ENCODE measurements around the gene IL1B. TPM values are rescaled to one million over a fixed set of nuclear protein-coding genes. Genes with fewer than 3 reads are reported as not detected.

Gene IL1B
- total RNA-seq, 3 donors from 2014 or later: 2.1 to 6.4 (median 4.2) TPM

GRCh38 chr2:112839407-112840067 is 3.0 kb upstream of the IL1B start:
- Histone ChIP-seq H3K4me1 (ENCODE audit: low read depth) (peaks cover 5% of the 10 kb centered on the region), H3K9me3 (no peaks in the 10 kb centered on the region), H3K36me3 (ENCODE audit: low read depth) (no peaks in the 10 kb centered on the region), H3K4me3 (no peak overlapping the region)
- TF ChIP-seq, protein P1, sequence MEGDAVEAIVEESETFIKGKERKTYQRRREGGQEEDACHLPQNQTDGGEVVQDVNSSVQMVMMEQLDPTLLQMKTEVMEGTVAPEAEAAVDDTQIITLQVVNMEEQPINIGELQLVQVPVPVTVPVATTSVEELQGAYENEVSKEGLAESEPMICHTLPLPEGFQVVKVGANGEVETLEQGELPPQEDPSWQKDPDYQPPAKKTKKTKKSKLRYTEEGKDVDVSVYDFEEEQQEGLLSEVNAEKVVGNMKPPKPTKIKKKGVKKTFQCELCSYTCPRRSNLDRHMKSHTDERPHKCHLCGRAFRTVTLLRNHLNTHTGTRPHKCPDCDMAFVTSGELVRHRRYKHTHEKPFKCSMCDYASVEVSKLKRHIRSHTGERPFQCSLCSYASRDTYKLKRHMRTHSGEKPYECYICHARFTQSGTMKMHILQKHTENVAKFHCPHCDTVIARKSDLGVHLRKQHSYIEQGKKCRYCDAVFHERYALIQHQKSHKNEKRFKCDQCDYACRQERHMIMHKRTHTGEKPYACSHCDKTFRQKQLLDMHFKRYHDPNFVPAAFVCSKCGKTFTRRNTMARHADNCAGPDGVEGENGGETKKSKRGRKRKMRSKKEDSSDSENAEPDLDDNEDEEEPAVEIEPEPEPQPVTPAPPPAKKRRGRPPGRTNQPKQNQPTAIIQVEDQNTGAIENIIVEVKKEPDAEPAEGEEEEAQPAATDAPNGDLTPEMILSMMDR (IDR thresholded peaks at IDR 0.05): no peak
- no peak for DNase-seq
- intact Hi-C loops (cut with DNase I, micrococcal nuclease): no loop called here
- ATAC-seq: no peak

DNA sequence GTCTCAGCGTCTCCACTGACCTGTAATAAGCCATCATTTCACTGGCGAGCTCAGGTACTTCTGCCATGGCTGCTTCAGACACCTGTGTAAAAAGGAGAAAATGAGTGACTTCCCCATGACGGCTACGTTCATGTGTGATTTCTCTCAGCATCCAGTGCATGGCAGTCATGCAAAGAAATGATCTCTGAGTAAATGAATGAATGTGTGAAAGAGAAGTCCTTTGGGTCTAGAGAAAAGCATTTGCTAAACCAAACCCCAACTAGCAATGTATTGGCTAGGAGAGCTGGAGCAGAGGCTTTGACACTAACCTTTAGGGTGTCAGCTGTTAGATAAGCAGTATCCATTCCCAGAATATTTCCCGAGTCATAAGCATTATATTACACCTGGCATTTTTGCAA is 417 bp downstream of the IL1B start:
- TF ChIP-seq, protein P1 (IDR thresholded peaks at IDR 0.05): no peak
- H3K4me3 ChIP-seq: no peak overlapping the region

DNA sequence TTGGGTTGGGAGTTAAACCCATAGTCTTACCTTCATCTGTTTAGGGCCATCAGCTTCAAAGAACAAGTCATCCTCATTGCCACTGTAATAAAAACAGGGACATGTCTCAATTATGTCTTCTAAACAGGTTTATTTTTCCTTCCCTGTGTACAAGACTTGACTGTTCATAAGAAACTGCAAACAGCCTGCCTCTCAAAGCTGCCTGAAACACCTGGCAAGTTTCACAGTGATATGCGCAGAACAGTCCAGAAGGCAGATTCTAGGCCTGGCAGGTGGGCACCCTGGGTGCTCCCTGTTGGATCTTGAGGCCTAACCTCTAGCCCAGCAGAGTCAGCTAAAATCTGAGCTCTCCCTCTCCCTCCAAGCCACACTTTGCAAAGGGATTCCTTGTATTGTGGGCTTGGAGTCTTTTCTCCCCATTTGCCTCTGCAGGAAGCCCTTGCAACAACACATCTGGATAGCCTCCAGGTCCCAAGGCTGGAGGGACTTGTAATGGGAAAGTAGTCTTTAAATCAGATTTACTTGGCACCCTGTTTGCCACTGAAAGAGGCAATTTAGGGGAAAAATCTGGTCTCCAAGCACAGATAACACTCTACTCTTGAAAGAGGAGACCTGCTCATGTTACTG is 930 bp downstream of the IL1B start:
- intact Hi-C loops (cut with DNase I, micrococcal nuclease): no loop called here
- Histone ChIP-seq H3K36me3 (ENCODE audit: low read depth) (no peaks in the 10 kb centered on the region), H3K4me1 (ENCODE audit: low read depth) (peaks cover 10% of the 10 kb centered on the region), H3K9me3 (no peaks in the 10 kb centered on the region), H3K4me3 (no peak overlapping the region)
- TF ChIP-seq, protein P1 (IDR thresholded peaks at IDR 0.05): no peak
- ATAC-seq (no peak), DNase-seq (no peak)

More for the DNA sequence above, 417 bp downstream of the IL1B start:
- H3K9me3 ChIP-seq: no peaks in the 10 kb centered on the region
- ATAC-seq (no peak), DNase-seq (no peak)
- peaks cover 10% of the 10 kb centered on the region for H3K4me1 ChIP-seq (ENCODE audit: low read depth)
- intact Hi-C loops (cut with DNase I, micrococcal nuclease): no loop called here
- no peaks in the 10 kb centered on the region for H3K36me3 ChIP-seq (ENCODE audit: low read depth)

DNA sequence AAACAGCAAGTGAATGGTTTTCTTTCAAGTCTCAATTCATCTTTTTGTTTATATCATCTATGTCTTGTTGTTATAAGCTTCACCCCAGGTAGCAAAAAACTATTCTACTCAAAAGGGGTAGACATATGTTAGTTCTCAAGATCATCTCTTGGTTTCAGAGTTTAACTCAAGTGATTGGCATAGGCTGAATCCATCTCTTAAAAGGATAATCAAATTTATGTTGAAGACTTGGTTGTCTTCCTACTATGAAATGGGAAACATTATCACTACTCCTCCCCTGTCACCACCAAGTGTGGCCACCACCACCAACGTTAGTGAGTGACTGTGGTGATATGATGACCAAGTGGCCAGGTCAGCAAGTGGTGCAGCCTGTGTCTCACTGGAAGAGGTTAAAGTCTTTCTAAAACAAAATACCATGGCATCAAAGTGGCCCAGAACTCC is 1.5 kb downstream of the IL1B start:
- Histone ChIP-seq H3K4me1 (ENCODE audit: low read depth) (peaks cover 10% of the 10 kb centered on the region), H3K36me3 (ENCODE audit: low read depth) (no peaks in the 10 kb centered on the region), H3K4me3 (no peak overlapping the region), H3K9me3 (no peaks in the 10 kb centered on the region)
- TF ChIP-seq, protein P1 (IDR thresholded peaks at IDR 0.05): no peak
- DNase-seq: no peak
- intact Hi-C loops (cut with DNase I, micrococcal nuclease): no loop called here
- ATAC-seq: no peak

- ATAC-seq: peak; percentile 94
- intact Hi-C loops (cut with DNase I, micrococcal nuclease): no loop called here
- Histone ChIP-seq H3K4me3 (no peak overlapping the region), H3K9me3 (no peaks in the 10 kb centered on the region), H3K36me3 (ENCODE audit: low read depth) (no peaks in the 10 kb centered on the region), H3K4me1 (ENCODE audit: low read depth) (peaks cover 10% of the 10 kb centered on the region)
- peak; percentile 77 to 96 (median 85) for DNase-seq
- TF ChIP-seq, protein P1 (IDR thresholded peaks at IDR 0.05): no peak
These were observed 2.1 kb downstream of the IL1B start for GRCh38 chr2:112834396-112835037.
